Thoracic aorta (tissue), 2 donors: ENCODE data around the gene AUTS2. TPM values are rescaled to one million over a fixed set of nuclear protein-coding genes. Genes with fewer than 3 reads are reported as not detected.

Experiments
- ATAC-seq: fragments of 150-250 bp; one replicate; pipeline ENCODE4 v1.8.0; 2017; ENCODE audit warnings: low read depth; ENCODE audit not compliant: insufficient number of reproducible peaks, low FRiP score
- DNase-seq: peaks from one replicate; pipeline ENCODE4 v3.0.0-alpha.2; 2020; ENCODE audit warnings: low spot score
- H3K27ac ChIP-seq, 2 donors: fragments of 200-600 bp; sonication (generic); 1 replicate in 1 of 2; 2 replicates in 1 of 2; pipeline ENCODE4 v1.5.1; 2016; ENCODE audit warnings: mild to moderate bottlenecking in 2 of 2, moderate library complexity in 2 of 2
- H3K27me3 ChIP-seq: fragments of 200-600 bp; sonication (generic); replicated peaks from 2 replicates; pipeline ENCODE4 v1.6.0; 2016; ENCODE audit warnings: mild to moderate bottlenecking; ENCODE audit not compliant: insufficient read depth
- H3K36me3 ChIP-seq: fragments of 200-600 bp; sonication (generic); one replicate; pipeline ENCODE4 v1.5.1; 2016
- H3K4me1 ChIP-seq, 2 donors: fragments of 200-600 bp; sonication (generic); 1 replicate in 1 of 2; 2 replicates in 1 of 2; pipeline versions ENCODE4 v1.5.1 to v1.6.0; 2016; ENCODE audit warnings: low read depth in 2 of 2, mild to moderate bottlenecking in 1 of 2; ENCODE audit not compliant: control insufficient read depth in 1 of 2
- H3K4me3 ChIP-seq: fragments of 200-600 bp; sonication (generic); 2 replicates; pipeline ENCODE4 v1.5.1; 2016; ENCODE audit warnings: mild to moderate bottlenecking
- H3K9me3 ChIP-seq: fragments of 200-600 bp; sonication (generic); 2 replicates; pipeline ENCODE4 v1.5.1; 2016
- total RNA-seq, 2 donors: library from RNA; depleted of rRNA; stranded (reverse); fragments of >200 nt; gene quantifications; one replicate each; pipeline versions ENCODE4 v1.1.0 to v1.2.3, GENCODE V29; 2016
- TF ChIP-seq, protein P1 (sequence below): fragments of 200-600 bp; sonication (generic); IDR thresholded peaks from one replicate; pipeline ENCODE4 v1.5.1; 2019; ENCODE audit warnings: antibody characterized with exemption

The AUTS2 gene
- total RNA-seq, 2 donors from 2014 or later: 49.4 to 101 TPM

DNA sequence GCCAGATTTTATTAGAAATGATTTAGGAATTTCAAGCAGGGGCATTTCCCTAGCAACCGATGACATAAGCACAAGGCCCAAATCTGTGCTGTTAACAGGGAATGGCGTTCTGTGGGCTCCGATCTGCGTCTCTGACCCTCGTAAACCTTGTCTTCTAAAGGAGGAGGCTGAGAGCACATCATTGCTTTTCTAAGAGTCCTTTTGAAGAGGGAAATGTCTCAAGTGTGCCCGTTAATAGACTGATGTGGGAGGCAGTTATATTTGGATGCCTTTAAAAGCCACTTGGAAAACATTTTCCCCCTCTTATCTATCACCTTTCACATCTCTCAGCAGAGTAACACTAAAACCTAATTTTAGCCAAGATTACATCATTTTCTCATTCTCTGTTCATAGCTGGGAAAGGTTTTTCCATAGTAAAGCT lies 1109.6 kb downstream of the AUTS2 start:
- Histone ChIP-seq H3K4me1 (peaks cover 11 to 37% of the 10 kb centered on the region in 2 donors), H3K4me3 (peak overlapping the region; percentile 48)

DNA sequence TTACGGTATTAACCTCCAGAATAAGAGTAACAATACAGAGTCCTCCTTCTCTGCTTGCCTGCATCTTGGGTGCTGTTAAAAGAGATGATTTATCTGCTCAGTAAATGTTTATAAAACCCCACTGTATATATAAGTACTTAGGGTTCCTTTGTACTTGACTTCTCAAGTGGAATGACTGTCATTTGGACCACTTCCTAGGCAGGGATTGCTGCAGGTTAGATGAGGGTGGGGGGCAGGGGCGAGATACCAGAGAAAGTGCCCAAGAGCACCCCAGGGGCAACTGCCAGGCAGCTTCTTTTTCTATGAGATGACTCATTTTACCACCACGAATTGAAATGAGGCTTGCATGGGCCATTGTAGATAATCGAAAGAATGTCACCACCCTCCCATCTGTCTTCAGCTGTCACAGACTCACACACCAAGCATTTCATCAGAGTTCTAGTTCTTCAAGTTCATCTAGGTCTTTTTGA lies 1111.8 kb downstream of the AUTS2 start:
- Histone ChIP-seq H3K4me3 (no peak overlapping the region), H3K36me3 (no peaks in the 10 kb centered on the region), H3K4me1 (peaks cover 11 to 37% of the 10 kb centered on the region in 2 donors), H3K9me3 (no peaks in the 10 kb centered on the region), H3K27ac (no peak overlapping the region), H3K27me3 (no peaks in the 10 kb centered on the region)
- DNase-seq: no peak
- TF ChIP-seq, protein P1, sequence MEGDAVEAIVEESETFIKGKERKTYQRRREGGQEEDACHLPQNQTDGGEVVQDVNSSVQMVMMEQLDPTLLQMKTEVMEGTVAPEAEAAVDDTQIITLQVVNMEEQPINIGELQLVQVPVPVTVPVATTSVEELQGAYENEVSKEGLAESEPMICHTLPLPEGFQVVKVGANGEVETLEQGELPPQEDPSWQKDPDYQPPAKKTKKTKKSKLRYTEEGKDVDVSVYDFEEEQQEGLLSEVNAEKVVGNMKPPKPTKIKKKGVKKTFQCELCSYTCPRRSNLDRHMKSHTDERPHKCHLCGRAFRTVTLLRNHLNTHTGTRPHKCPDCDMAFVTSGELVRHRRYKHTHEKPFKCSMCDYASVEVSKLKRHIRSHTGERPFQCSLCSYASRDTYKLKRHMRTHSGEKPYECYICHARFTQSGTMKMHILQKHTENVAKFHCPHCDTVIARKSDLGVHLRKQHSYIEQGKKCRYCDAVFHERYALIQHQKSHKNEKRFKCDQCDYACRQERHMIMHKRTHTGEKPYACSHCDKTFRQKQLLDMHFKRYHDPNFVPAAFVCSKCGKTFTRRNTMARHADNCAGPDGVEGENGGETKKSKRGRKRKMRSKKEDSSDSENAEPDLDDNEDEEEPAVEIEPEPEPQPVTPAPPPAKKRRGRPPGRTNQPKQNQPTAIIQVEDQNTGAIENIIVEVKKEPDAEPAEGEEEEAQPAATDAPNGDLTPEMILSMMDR: no peak
- no peak for ATAC-seq

More for the DNA sequence above, 1109.6 kb downstream of the AUTS2 start:
- H3K27me3 ChIP-seq: no peaks in the 10 kb centered on the region
- DNase-seq (no peak), ATAC-seq (peak; percentile 48)
- H3K9me3 ChIP-seq: no peaks in the 10 kb centered on the region
- H3K27ac ChIP-seq: no peak overlapping the region
- H3K36me3 ChIP-seq: no peaks in the 10 kb centered on the region
- TF ChIP-seq, protein P1: no peak

DNA sequence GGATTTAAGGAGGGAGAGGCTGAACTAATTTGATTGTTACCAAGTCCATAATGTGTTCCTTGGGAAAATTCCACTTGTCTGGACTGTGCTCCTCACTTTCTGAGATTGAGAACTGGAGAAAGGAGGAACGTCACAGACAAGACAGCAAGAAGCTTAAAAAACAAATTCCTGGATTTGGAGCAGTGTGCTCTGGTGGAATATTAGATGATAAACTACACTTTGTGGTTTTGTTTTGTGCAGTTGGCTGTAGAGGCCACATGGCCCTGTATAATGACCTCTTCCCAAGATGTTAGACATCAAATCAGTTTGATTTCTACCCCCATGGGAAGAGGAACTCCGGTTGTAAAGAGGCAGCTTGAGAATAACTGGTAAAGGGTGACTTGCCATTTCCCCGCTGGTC lies 1112.4 kb downstream of the AUTS2 start:
- DNase-seq (no peak), ATAC-seq (no peak)
- Histone ChIP-seq H3K4me1 (peaks cover 11 to 37% of the 10 kb centered on the region in 2 donors), H3K4me3 (no peak overlapping the region), H3K9me3 (no peaks in the 10 kb centered on the region), H3K27ac (no peak overlapping the region), H3K36me3 (no peaks in the 10 kb centered on the region), H3K27me3 (no peaks in the 10 kb centered on the region)
- TF ChIP-seq, protein P1: no peak

DNA sequence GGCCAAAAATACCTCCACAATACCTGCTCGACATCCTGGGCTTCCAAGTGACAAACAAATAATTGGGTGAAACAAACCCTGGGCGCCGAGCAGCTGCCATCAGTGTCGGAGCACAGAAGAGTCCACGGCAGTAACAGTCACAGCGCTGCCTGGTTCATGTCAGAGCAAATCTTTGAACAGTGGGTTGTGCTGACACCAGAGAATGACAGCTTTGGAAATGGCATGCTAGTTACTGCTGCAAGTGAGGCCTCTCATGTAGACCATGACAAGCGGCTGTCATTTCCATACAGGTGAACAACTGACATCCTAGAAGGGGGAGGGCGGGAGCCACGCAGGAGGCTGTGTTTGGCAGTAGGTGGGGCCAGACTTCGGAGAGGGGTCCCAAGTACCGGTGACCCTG lies 1113.2 kb downstream of the AUTS2 start:
- Histone ChIP-seq H3K4me3 (no peak overlapping the region), H3K4me1 (peaks cover 11 to 37% of the 10 kb centered on the region in 2 donors), H3K27ac (no peak overlapping the region), H3K9me3 (no peaks in the 10 kb centered on the region), H3K36me3 (no peaks in the 10 kb centered on the region), H3K27me3 (no peaks in the 10 kb centered on the region)
- TF ChIP-seq, protein P1: no peak
- no peak for DNase-seq
- no peak for ATAC-seq

DNA sequence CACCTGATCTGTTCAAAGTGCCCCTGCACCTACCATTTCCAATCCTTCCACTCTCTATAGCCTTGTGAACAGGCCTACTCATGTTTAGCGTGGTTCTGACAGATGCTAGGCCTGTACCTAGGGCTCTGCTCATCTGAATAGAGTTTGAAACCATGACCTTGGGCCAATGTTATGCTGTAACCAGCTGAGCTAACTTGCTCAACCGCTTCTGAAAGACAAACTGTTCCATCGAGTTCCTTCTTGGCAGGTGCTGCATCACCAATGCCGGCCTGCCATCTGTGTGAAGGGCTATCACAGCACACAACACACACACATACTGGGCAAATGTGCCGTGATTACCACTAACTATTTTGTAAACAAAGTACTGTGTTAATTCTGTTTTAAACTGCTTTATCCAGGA lies 1114.7 kb downstream of the AUTS2 start:
- DNase-seq (no peak), ATAC-seq (no peak)
- Histone ChIP-seq H3K4me1 (peaks cover 11 to 39% of the 10 kb centered on the region in 2 donors), H3K4me3 (no peak overlapping the region), H3K36me3 (no peaks in the 10 kb centered on the region), H3K27me3 (no peaks in the 10 kb centered on the region), H3K9me3 (no peaks in the 10 kb centered on the region), H3K27ac (no peak overlapping the region)
- TF ChIP-seq, protein P1: no peak
